A673 (cell line): ENCODE measurements around the gene JMJD1C.
A peak's percentile ranks its signal among the peaks of the same experiment; 100 is the strongest.

ENCODE experiments used
- EZH2 ChIP-seq: fragments of 200-600 bp; sonication (generic); IDR thresholded peaks from 2 replicates; pipeline ENCODE4 v1.6.1; 2017; ENCODE audit warnings: borderline replicate concordance, low read depth, mild to moderate bottlenecking, mixed read lengths, antibody characterized with exemption, low read length; ENCODE audit not compliant: poor library complexity, severe bottlenecking
- TF ChIP-seq, protein P1 (sequence below): fragments of 300-800, 200-600 bp; sonication (generic); conservative IDR thresholded peaks from 2 replicates; pipeline ENCODE4 v1.5.1; 2017; ENCODE audit warnings: low read depth, mild to moderate bottlenecking, antibody characterized with exemption, low read length, moderate library complexity, mixed read lengths

DNA sequence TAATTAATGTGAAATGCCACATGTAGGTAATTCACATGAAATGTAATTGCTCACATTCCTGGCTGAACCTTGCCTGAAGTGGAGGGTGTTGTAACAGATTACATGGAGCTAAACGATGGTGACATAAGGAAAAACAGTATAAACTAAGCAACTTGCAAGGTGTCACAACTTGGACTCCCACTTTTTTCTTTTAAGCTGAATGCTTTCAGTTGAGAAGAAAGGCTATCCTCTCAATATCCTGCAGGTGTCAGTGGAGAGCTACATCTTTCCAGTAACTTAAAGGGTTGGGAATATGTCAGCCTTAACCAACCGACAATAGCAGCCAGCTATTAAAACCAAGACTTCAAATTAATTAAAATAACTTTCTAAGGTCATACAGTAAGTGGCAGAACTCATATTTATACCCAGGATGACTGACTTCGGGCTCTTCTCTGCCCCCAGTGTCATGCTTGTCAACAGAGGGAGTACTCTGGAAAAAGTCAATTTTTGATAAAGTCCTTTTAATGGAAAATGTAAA, 299.0 kb downstream of the JMJD1C start:
- TF ChIP-seq, protein P1, sequence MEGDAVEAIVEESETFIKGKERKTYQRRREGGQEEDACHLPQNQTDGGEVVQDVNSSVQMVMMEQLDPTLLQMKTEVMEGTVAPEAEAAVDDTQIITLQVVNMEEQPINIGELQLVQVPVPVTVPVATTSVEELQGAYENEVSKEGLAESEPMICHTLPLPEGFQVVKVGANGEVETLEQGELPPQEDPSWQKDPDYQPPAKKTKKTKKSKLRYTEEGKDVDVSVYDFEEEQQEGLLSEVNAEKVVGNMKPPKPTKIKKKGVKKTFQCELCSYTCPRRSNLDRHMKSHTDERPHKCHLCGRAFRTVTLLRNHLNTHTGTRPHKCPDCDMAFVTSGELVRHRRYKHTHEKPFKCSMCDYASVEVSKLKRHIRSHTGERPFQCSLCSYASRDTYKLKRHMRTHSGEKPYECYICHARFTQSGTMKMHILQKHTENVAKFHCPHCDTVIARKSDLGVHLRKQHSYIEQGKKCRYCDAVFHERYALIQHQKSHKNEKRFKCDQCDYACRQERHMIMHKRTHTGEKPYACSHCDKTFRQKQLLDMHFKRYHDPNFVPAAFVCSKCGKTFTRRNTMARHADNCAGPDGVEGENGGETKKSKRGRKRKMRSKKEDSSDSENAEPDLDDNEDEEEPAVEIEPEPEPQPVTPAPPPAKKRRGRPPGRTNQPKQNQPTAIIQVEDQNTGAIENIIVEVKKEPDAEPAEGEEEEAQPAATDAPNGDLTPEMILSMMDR, result peak; percentile 84
- TF ChIP-seq EZH2, result no peak
